ENCODE results near the gene RFC2. TPM values are rescaled to one million over a fixed set of nuclear protein-coding genes. Genes with fewer than 3 reads are reported as not detected.
"Not testable (repeated sequence)": the region's sequence is repeated elsewhere in the genome, so short reads cannot be mapped to it uniquely, and the experiment has no call there.

Gene RFC2
- total RNA-seq, 2 donors from 2014 or later, result 15.6 to 21.9 TPM

GRCh38 chr7:74252893-74253292, 1.3 kb downstream of the RFC2 start:
- Histone ChIP-seq H3K4me3 (no peak overlapping the region), H3K27me3 (replicated peaks; ENCODE audit: insufficient read depth) (no peaks in the 10 kb centered on the region), H3K27ac (no peak overlapping the region), H3K4me1 (replicated peaks) (no peaks in the 10 kb centered on the region), H3K36me3 (no peaks in the 10 kb centered on the region), H3K9me3 (no peaks in the 10 kb centered on the region)
- intact Hi-C loops (cut with DNase I), result no loop called here
- TF ChIP-seq POLR2A (IDR thresholded peaks at IDR 0.05) (no peak), POLR2AphosphoS5 (IDR thresholded peaks at IDR 0.05) (no peak), CTCF (IDR thresholded peaks at IDR 0.05) (no peak)
- DNase-seq (ENCODE audit: low spot score), result no peak
- WGBS, result 68% methylated on average over 5 of the region's 5 CpGs

- H3K27me3 ChIP-seq (replicated peaks; ENCODE audit: insufficient read depth); H3K36me3 ChIP-seq; H3K27ac ChIP-seq; H3K4me3 ChIP-seq; intact Hi-C loops (cut with DNase I); H3K4me1 ChIP-seq (replicated peaks); DNase-seq (ENCODE audit: low spot score); H3K9me3 ChIP-seq: not testable (repeated sequence)
- 93% methylated on average over 10 of the region's 10 CpGs for WGBS
Observed at GRCh38 chr7:74249058-74249457, 5.1 kb downstream of the RFC2 start.

- no peaks in the 10 kb centered on the region for H3K9me3 ChIP-seq
- TF ChIP-seq CTCF (IDR thresholded peaks at IDR 0.05) (no peak), POLR2AphosphoS5 (IDR thresholded peaks at IDR 0.05) (no peak), POLR2A (IDR thresholded peaks at IDR 0.05) (no peak)
- no peak for DNase-seq (ENCODE audit: low spot score)
- no peak overlapping the region for H3K27ac ChIP-seq
- no peaks in the 10 kb centered on the region for H3K36me3 ChIP-seq
- intact Hi-C loops (cut with DNase I), result no loop called here
- H3K4me1 ChIP-seq (replicated peaks), result no peaks in the 10 kb centered on the region
- no peaks in the 10 kb centered on the region for H3K27me3 ChIP-seq (replicated peaks; ENCODE audit: insufficient read depth)
- no peak overlapping the region for H3K4me3 ChIP-seq
- 95% methylated on average over 6 of the region's 6 CpGs for WGBS
Observed at GRCh38 chr7:74248156-74248555, 6.0 kb downstream of the RFC2 start.

- intact Hi-C loops (cut with DNase I), result no loop called here
- no peak for DNase-seq (ENCODE audit: low spot score)
- 38% methylated on average over 4 of the region's 4 CpGs for WGBS
- Histone ChIP-seq H3K27ac (no peak overlapping the region), H3K4me1 (replicated peaks) (no peaks in the 10 kb centered on the region), H3K9me3 (no peaks in the 10 kb centered on the region), H3K4me3 (no peak overlapping the region), H3K27me3 (replicated peaks; ENCODE audit: insufficient read depth) (no peaks in the 10 kb centered on the region), H3K36me3 (no peaks in the 10 kb centered on the region)
- TF ChIP-seq POLR2A (IDR thresholded peaks at IDR 0.05), result no peak
- no peak for TF ChIP-seq CTCF (IDR thresholded peaks at IDR 0.05)
- no peak for TF ChIP-seq POLR2AphosphoS5 (IDR thresholded peaks at IDR 0.05)
Observed at GRCh38 chr7:74246497-74246896, 7.7 kb downstream of the RFC2 start.

GRCh38 chr7:74242122-74242443, 12.1 kb downstream of the RFC2 start:
- no peak for DNase-seq (ENCODE audit: low spot score)
- Histone ChIP-seq H3K27ac (no peak overlapping the region), H3K36me3 (peaks cover 0 to 6% of the 10 kb centered on the region in 2 donors), H3K4me3 (no peak overlapping the region), H3K27me3 (replicated peaks; ENCODE audit: insufficient read depth) (no peaks in the 10 kb centered on the region), H3K9me3 (no peaks in the 10 kb centered on the region), H3K4me1 (replicated peaks) (no peaks in the 10 kb centered on the region)
- TF ChIP-seq POLR2A (IDR thresholded peaks at IDR 0.05), result no peak
- no peak for TF ChIP-seq CTCF (IDR thresholded peaks at IDR 0.05)
- no peak for TF ChIP-seq POLR2AphosphoS5 (IDR thresholded peaks at IDR 0.05)
- intact Hi-C loops (cut with DNase I), result no loop called here
- WGBS, result 89% methylated on average over 6 of the region's 6 CpGs

Data from prostate gland (tissue), 2 donors.